Ovary (tissue), 3 donors: Measurements from ENCODE around the gene SLC25A47.

Source experiments
- EP300 ChIP-seq: sonication (generic); formaldehyde crosslinking; IDR thresholded peaks from one replicate; pipeline ENCODE4 v1.6.1; 2017; ENCODE audit warnings: antibody characterized with exemption
- POLR2A ChIP-seq: fragments of 450-650 bp; IDR thresholded peaks from one replicate; pipeline ENCODE4 v1.6.1; 2017; ENCODE audit warnings: antibody characterized with exemption, mild to moderate bottlenecking, moderate library complexity
- TF ChIP-seq, protein P1 (sequence below), 3 donors: fragments of 450-650 bp in 2 of 3; fragments of 200-600 bp in 1 of 3; IDR thresholded peaks; one replicate each; pipeline versions ENCODE4 v1.5.1 to v1.8.0; 2016 to 2022; ENCODE audit warnings: antibody characterized with exemption in 3 of 3, mild to moderate bottlenecking in 1 of 3
- donor health status: DM: no; HTN: no; CAD: no.

DNA sequence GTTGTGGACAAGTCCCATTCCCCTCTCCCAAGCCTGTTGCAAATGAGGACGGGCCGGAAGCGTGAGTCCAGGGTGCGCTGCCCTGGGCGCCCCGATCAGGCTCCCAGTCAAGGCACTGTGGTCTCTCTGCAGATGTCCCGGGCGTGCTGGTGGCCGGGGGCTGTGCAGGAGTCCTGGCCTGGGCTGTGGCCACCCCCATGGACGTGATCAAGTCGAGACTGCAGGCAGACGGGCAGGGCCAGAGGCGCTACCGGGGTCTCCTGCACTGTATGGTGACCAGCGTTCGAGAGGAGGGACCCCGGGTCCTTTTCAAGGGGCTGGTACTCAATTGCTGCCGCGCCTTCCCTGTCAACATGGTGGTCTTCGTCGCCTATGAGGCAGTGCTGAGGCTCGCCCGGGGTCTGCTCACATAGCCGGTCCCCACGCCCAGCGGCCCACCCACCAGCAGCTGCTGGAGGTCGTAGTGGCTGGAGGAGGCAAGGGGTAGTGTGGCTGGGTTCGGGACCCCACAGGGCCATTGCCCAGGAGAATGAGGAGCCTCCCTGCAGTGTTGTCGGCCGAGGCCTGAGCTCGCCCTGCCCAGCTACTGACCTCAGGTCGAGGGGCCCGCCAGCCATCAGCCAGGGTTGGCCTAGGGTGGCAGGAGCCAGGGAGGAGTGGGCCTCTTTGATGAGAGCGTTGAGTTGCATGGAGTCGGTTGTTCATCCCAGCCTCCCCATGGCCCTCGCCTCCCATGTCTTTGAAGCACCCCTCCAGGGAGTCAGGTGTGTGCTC, 6.3 kb downstream of the SLC25A47 start:
- TF ChIP-seq, protein P1, sequence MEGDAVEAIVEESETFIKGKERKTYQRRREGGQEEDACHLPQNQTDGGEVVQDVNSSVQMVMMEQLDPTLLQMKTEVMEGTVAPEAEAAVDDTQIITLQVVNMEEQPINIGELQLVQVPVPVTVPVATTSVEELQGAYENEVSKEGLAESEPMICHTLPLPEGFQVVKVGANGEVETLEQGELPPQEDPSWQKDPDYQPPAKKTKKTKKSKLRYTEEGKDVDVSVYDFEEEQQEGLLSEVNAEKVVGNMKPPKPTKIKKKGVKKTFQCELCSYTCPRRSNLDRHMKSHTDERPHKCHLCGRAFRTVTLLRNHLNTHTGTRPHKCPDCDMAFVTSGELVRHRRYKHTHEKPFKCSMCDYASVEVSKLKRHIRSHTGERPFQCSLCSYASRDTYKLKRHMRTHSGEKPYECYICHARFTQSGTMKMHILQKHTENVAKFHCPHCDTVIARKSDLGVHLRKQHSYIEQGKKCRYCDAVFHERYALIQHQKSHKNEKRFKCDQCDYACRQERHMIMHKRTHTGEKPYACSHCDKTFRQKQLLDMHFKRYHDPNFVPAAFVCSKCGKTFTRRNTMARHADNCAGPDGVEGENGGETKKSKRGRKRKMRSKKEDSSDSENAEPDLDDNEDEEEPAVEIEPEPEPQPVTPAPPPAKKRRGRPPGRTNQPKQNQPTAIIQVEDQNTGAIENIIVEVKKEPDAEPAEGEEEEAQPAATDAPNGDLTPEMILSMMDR (IDR thresholded peaks at IDR 0.05), result no peak
- no peak for TF ChIP-seq EP300
- no peak for TF ChIP-seq POLR2A
